Neural cell (in vitro differentiated cells): ENCODE data around the gene HMCN2. TPM values are rescaled to one million over a fixed set of nuclear protein-coding genes. Genes with fewer than 3 reads are reported as not detected.

ENCODE experiments used
- H2AFZ ChIP-seq: fragments of 200-600, 300-800 bp; sonication (generic), shearing (Covaris generic); 2 replicates; pipeline ENCODE4 v1.6.0; 2014; ENCODE audit warnings: low read depth, mild to moderate bottlenecking, antibody characterized with exemption, low read length, moderate library complexity
- H3F3A ChIP-seq: fragments of 200-600 bp; shearing (Covaris generic); 2 replicates; pipeline ENCODE4 v1.6.1; 2016; ENCODE audit warnings: mild to moderate bottlenecking, moderate library complexity, mixed read lengths, antibody characterized with exemption, low read length; ENCODE audit not compliant: insufficient read depth, poor library complexity, severe bottlenecking
- H3K27ac ChIP-seq: fragments of 200-600, 300-800 bp; sonication (generic), shearing (Covaris generic); 2 replicates; pipeline ENCODE4 v1.5.1; 2014; ENCODE audit warnings: mild to moderate bottlenecking, low read length, moderate library complexity
- H3K27me3 ChIP-seq: fragments of 300-800, 200-600 bp; sonication (generic), shearing (Covaris generic); 2 replicates; pipeline ENCODE4 v1.6.0; 2014; ENCODE audit warnings: mild to moderate bottlenecking, low read depth, low read length, moderate library complexity; ENCODE audit not compliant: insufficient read depth
- H3K36me3 ChIP-seq: fragments of 300-800, 200-600 bp; sonication (generic), shearing (Covaris generic); 2 replicates; pipeline ENCODE4 v1.5.1; 2014; ENCODE audit warnings: mild to moderate bottlenecking, antibody characterized with exemption, low read length, moderate library complexity; ENCODE audit not compliant: insufficient read depth
- H3K4me2 ChIP-seq: fragments of 300-800, 200-600 bp; sonication (generic), shearing (Covaris generic); 2 replicates; pipeline ENCODE4 v1.6.0; 2014; ENCODE audit warnings: mild to moderate bottlenecking, low read length
- H3K4me3 ChIP-seq: fragments of 300-800, 200-600 bp; sonication (generic), shearing (Covaris generic); 2 replicates; pipeline ENCODE4 v1.5.1; 2014; ENCODE audit warnings: mild to moderate bottlenecking, low read length, moderate library complexity
- H3K79me2 ChIP-seq: fragments of 200-600 bp; shearing (Covaris generic); replicated peaks from 2 replicates; pipeline ENCODE4 v1.6.0; 2014; ENCODE audit warnings: mild to moderate bottlenecking, low read length, moderate library complexity; ENCODE audit not compliant: insufficient read depth
- H3K9ac ChIP-seq: fragments of 300-800, 200-600 bp; sonication (generic), shearing (Covaris generic); 2 replicates; pipeline ENCODE4 v1.6.1; 2016; ENCODE audit warnings: mild to moderate bottlenecking, low read length, mixed read lengths
- H3K9me2 ChIP-seq: fragments of 200-600 bp; shearing (Covaris generic); 2 replicates; pipeline ENCODE4 v1.6.1; 2016; ENCODE audit warnings: mild to moderate bottlenecking, low read length, mixed read lengths; ENCODE audit not compliant: insufficient read depth
- H3K9me3 ChIP-seq: fragments of 200-600, 300-800 bp; sonication (generic), shearing (Covaris generic); 2 replicates; pipeline ENCODE4 v1.6.1; 2016; ENCODE audit warnings: mild to moderate bottlenecking, mixed run types, low read length, moderate library complexity, mixed read lengths
- H4K20me1 ChIP-seq: fragments of 200-600 bp; shearing (Covaris generic); 2 replicates; pipeline ENCODE4 v1.6.1; 2016; ENCODE audit warnings: mild to moderate bottlenecking, mixed run types; ENCODE audit not compliant: insufficient read depth
- CTCF ChIP-seq: fragments of 450-650 bp; IDR thresholded peaks from 2 replicates; pipeline ENCODE4 v1.5.1; 2014; ENCODE audit warnings: antibody characterized with exemption, mild to moderate bottlenecking, moderate library complexity; ENCODE audit not compliant: poor library complexity, severe bottlenecking
- EP300 ChIP-seq: fragments of 450-650 bp; conservative IDR thresholded peaks from 2 replicates; pipeline ENCODE4 v1.6.1; 2014; ENCODE audit warnings: antibody characterized with exemption, mild to moderate bottlenecking, moderate library complexity; ENCODE audit not compliant: poor library complexity, severe bottlenecking
- EZH2 ChIP-seq: fragments of 200-600, 300-800 bp; shearing (Covaris generic), sonication (generic); IDR thresholded peaks from 2 replicates; pipeline ENCODE4 v1.6.1; 2014; ENCODE audit warnings: antibody characterized with exemption, low read length, borderline replicate concordance, mild to moderate bottlenecking; ENCODE audit not compliant: insufficient read depth, poor library complexity, severe bottlenecking
- MXI1 ChIP-seq: fragments of 450-650 bp; conservative IDR thresholded peaks from 2 replicates; pipeline ENCODE4 v1.6.1; 2014; ENCODE audit warnings: antibody characterized with exemption, mild to moderate bottlenecking; ENCODE audit not compliant: poor library complexity, severe bottlenecking
- POLR2AphosphoS5 ChIP-seq: IDR thresholded peaks from 2 replicates; pipeline ENCODE4 v1.6.1; 2012
- RAD21 ChIP-seq: fragments of 450-650 bp; conservative IDR thresholded peaks from 2 replicates; pipeline ENCODE4 v1.6.1; 2014; ENCODE audit warnings: antibody characterized with exemption, mild to moderate bottlenecking, moderate library complexity
- REST ChIP-seq: IDR thresholded peaks from 2 replicates; pipeline ENCODE4 v1.6.1; 2012; ENCODE audit warnings: borderline replicate concordance
- SMC3 ChIP-seq: fragments of 450-650 bp; conservative IDR thresholded peaks from 2 replicates; pipeline ENCODE4 v1.6.1; 2014; ENCODE audit warnings: antibody characterized with exemption, mild to moderate bottlenecking, moderate library complexity; ENCODE audit not compliant: poor library complexity
- TAF1 ChIP-seq: IDR thresholded peaks from 2 replicates; pipeline ENCODE4 v1.6.1; 2012; ENCODE audit warnings: low read depth
- polyA plus RNA-seq: library from polyadenylated mRNA; depleted of rRNA; stranded (reverse); fragments of >200 nt; gene quantifications from 2 replicates; pipeline ENCODE4 v1.2.3, GENCODE V29; 2014

Gene HMCN2
- polyA plus RNA-seq, 1 donor from 2014 or later: 1.7 TPM

GRCh38 chr9:130432362-130432761 lies 166.8 kb downstream of the HMCN2 start:
- TF ChIP-seq RAD21 (no peak), MXI1 (no peak), TAF1 (no peak), SMC3 (no peak)
- peaks cover 27% of the 10 kb centered on the region for H3K27me3 ChIP-seq
- H3K4me3 ChIP-seq: no peak overlapping the region
- H2AFZ ChIP-seq: no peak overlapping the region
- no peak overlapping the region for H3K27ac ChIP-seq
- no peak overlapping the region for H3K9ac ChIP-seq
- H3K79me2 ChIP-seq: no peaks in the 10 kb centered on the region
- H3F3A ChIP-seq: no peaks in the 10 kb centered on the region
- H3K9me3 ChIP-seq: no peaks in the 10 kb centered on the region
- no peaks in the 10 kb centered on the region for H3K36me3 ChIP-seq
- no peaks in the 10 kb centered on the region for H3K9me2 ChIP-seq
- H3K4me2 ChIP-seq: no peak overlapping the region
- no peaks in the 10 kb centered on the region for H4K20me1 ChIP-seq

DNA sequence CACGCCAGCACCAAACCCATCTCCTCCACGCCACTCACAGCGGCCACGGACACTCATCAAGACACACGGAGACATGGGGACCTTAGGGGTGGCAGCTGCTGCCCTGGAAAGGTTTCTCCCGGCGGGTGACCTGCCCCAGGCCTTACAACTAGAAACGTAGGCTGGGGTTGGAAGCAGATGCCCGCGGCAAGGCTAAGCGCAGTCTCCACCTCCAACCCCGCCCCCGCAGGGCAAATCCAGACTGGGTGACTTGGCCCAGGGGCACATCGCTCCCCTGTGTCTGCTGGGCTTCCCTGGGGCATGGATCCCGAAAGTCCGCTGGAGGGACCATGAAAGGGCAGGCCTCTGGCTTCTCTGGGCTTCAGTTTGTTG lies 167.2 kb downstream of the HMCN2 start:
- H3K9me2 ChIP-seq: no peaks in the 10 kb centered on the region
- H3K27ac ChIP-seq: no peak overlapping the region
- no peak for TF ChIP-seq TAF1
- TF ChIP-seq EZH2: no peak
- H4K20me1 ChIP-seq: no peaks in the 10 kb centered on the region
- H3K79me2 ChIP-seq: no peaks in the 10 kb centered on the region
- no peak overlapping the region for H2AFZ ChIP-seq
- H3K27me3 ChIP-seq: peaks cover 27% of the 10 kb centered on the region
- H3F3A ChIP-seq: no peaks in the 10 kb centered on the region
- H3K36me3 ChIP-seq: no peaks in the 10 kb centered on the region
- H3K9me3 ChIP-seq: no peaks in the 10 kb centered on the region
- H3K9ac ChIP-seq: no peak overlapping the region
- no peak overlapping the region for H3K4me2 ChIP-seq
- H3K4me3 ChIP-seq: peak overlapping the region; percentile 67

DNA sequence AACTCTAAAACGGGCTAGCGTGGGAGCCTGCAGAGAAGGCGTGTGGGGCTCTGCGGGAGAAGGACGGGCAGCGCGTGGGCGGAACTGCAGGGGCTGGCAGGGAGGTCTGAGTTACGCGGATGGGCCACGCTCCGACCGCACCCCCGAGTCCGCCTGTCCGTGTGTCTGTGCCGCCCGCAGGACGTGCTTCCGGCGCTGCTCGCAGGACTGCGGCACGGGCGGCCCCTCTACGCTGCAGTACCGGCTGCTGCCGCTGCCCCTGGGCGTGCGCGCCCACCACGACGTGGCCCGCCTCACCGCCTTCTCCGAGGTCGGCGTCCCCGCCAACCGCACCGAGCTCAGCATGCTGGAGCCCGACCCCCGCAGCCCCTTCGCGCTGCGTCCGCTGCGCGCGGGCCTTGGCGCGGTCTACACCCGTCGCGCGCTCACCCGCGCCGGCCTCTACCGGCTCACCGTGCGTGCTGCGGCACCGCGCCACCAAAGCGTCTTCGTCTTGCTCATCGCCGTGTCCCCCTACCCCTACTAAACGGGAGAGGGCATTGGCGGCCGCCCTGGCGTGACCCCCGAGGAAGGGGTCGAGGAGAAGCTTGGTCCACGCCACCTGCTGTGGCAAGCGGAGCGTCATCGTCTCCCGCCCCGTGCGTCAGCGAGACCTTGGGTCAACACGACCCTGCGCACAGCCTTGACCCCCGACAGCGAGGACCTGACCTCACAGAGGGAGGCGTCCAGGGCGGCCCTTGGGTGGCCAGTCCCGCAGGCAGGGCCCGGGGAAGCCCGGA lies 167.8 kb downstream of the HMCN2 start:
- Histone ChIP-seq H3K27ac (no peak overlapping the region), H2AFZ (no peak overlapping the region), H3K27me3 (peaks cover 27% of the 10 kb centered on the region), H3K4me2 (no peak overlapping the region), H3K79me2 (no peaks in the 10 kb centered on the region), H3K9ac (peak overlapping the region; percentile 47), H3K9me3 (no peaks in the 10 kb centered on the region), H4K20me1 (no peaks in the 10 kb centered on the region), H3K36me3 (no peaks in the 10 kb centered on the region), H3F3A (no peaks in the 10 kb centered on the region), H3K9me2 (no peaks in the 10 kb centered on the region), H3K4me3 (peak overlapping the region; percentile 67)
- no peak for TF ChIP-seq EP300
- TF ChIP-seq TAF1: no peak
- peak; percentile 36 for TF ChIP-seq EZH2
- TF ChIP-seq REST: no peak
- TF ChIP-seq POLR2AphosphoS5: peak; percentile 21
- TF ChIP-seq CTCF: peak; percentile 88
- TF ChIP-seq MXI1: peak; percentile 45
- TF ChIP-seq SMC3: peak; percentile 41
- TF ChIP-seq RAD21: peak; percentile 49
